ENCODE measurements around the gene KCNJ18.
"Not testable (repeated sequence)": the region's sequence is repeated elsewhere in the genome, so short reads cannot be mapped to it uniquely, and the experiment has no call there.

- TF ChIP-seq, protein P1, sequence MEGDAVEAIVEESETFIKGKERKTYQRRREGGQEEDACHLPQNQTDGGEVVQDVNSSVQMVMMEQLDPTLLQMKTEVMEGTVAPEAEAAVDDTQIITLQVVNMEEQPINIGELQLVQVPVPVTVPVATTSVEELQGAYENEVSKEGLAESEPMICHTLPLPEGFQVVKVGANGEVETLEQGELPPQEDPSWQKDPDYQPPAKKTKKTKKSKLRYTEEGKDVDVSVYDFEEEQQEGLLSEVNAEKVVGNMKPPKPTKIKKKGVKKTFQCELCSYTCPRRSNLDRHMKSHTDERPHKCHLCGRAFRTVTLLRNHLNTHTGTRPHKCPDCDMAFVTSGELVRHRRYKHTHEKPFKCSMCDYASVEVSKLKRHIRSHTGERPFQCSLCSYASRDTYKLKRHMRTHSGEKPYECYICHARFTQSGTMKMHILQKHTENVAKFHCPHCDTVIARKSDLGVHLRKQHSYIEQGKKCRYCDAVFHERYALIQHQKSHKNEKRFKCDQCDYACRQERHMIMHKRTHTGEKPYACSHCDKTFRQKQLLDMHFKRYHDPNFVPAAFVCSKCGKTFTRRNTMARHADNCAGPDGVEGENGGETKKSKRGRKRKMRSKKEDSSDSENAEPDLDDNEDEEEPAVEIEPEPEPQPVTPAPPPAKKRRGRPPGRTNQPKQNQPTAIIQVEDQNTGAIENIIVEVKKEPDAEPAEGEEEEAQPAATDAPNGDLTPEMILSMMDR (conservative IDR thresholded peaks at IDR 0.05; ENCODE audit: low read length): not testable (repeated sequence)
- not testable (repeated sequence) for TF ChIP-seq EZH2phosphoT487 (IDR thresholded peaks at IDR 0.05; ENCODE audit: borderline replicate concordance, low read depth, low read length)
Measured at GRCh38 chr17:21702029-21702428, 9.7 kb downstream of the KCNJ18 start.

Measured in OCI-LY7 (cell line).